ENCODE results near the gene CPAMD8.

CPAMD8 gene

GRCh38 chr19:16895467-16896145 is 131.0 kb downstream of the CPAMD8 start:
- Histone ChIP-seq H3K27ac (ENCODE audit: low read depth, low read length) (no peak overlapping the region), H3K9ac (ENCODE audit: low read length) (no peak overlapping the region), H3K36me3 (ENCODE audit: insufficient read depth, low read length) (no peaks in the 10 kb centered on the region), H3K9me3 (ENCODE audit: low read length) (no peaks in the 10 kb centered on the region), H3K4me1 (ENCODE audit: insufficient read depth, low read length) (no peaks in the 10 kb centered on the region), H3K27me3 (ENCODE audit: control insufficient read depth in 1 of 2, insufficient read depth in 2 of 2, low read length in 2 of 2) (peaks cover 0 to 18% of the 10 kb centered on the region in 2 donors), H3K4me3 (ENCODE audit: low read depth in 1 of 2, low read length in 2 of 2) (no peak overlapping the region)

GRCh38 chr19:16894080-16894479 is 132.5 kb downstream of the CPAMD8 start:
- Histone ChIP-seq H3K9me3 (ENCODE audit: low read length) (no peaks in the 10 kb centered on the region), H3K36me3 (ENCODE audit: insufficient read depth, low read length) (no peaks in the 10 kb centered on the region), H3K9ac (ENCODE audit: low read length) (no peak overlapping the region), H3K4me1 (ENCODE audit: insufficient read depth, low read length) (no peaks in the 10 kb centered on the region), H3K27me3 (ENCODE audit: control insufficient read depth in 1 of 2, insufficient read depth in 2 of 2, low read length in 2 of 2) (peaks cover 0 to 21% of the 10 kb centered on the region in 2 donors), H3K27ac (ENCODE audit: low read depth, low read length) (no peak overlapping the region), H3K4me3 (ENCODE audit: low read depth in 1 of 2, low read length in 2 of 2) (no peak overlapping the region)

GRCh38 chr19:16893686-16893989 is 133.0 kb downstream of the CPAMD8 start:
- Histone ChIP-seq H3K27me3 (ENCODE audit: control insufficient read depth in 1 of 2, insufficient read depth in 2 of 2, low read length in 2 of 2) (peaks cover 0 to 26% of the 10 kb centered on the region in 2 donors), H3K9ac (ENCODE audit: low read length) (no peak overlapping the region), H3K4me1 (ENCODE audit: insufficient read depth, low read length) (no peaks in the 10 kb centered on the region), H3K4me3 (ENCODE audit: low read depth in 1 of 2, low read length in 2 of 2) (no peak overlapping the region), H3K27ac (ENCODE audit: low read depth, low read length) (no peak overlapping the region), H3K9me3 (ENCODE audit: low read length) (no peaks in the 10 kb centered on the region), H3K36me3 (ENCODE audit: insufficient read depth, low read length) (no peaks in the 10 kb centered on the region)

- Histone ChIP-seq H3K27me3 (ENCODE audit: control insufficient read depth in 1 of 2, insufficient read depth in 2 of 2, low read length in 2 of 2) (peaks cover 0 to 27% of the 10 kb centered on the region in 2 donors), H3K9ac (ENCODE audit: low read length) (no peak overlapping the region), H3K4me1 (ENCODE audit: insufficient read depth, low read length) (no peaks in the 10 kb centered on the region), H3K27ac (ENCODE audit: low read depth, low read length) (no peak overlapping the region), H3K36me3 (ENCODE audit: insufficient read depth, low read length) (no peaks in the 10 kb centered on the region), H3K9me3 (ENCODE audit: low read length) (no peaks in the 10 kb centered on the region), H3K4me3 (ENCODE audit: low read depth in 1 of 2, low read length in 2 of 2) (no peak overlapping the region)
These were observed 133.5 kb downstream of the CPAMD8 start for GRCh38 chr19:16892868-16893685.

- peaks cover 0 to 33% of the 10 kb centered on the region in 2 donors for H3K27me3 ChIP-seq (ENCODE audit: control insufficient read depth in 1 of 2, insufficient read depth in 2 of 2, low read length in 2 of 2)
- H3K9ac ChIP-seq (ENCODE audit: low read length), result no peak overlapping the region
- H3K9me3 ChIP-seq (ENCODE audit: low read length), result no peaks in the 10 kb centered on the region
- no peak overlapping the region for H3K4me3 ChIP-seq (ENCODE audit: low read depth in 1 of 2, low read length in 2 of 2)
- no peaks in the 10 kb centered on the region for H3K4me1 ChIP-seq (ENCODE audit: insufficient read depth, low read length)
- H3K36me3 ChIP-seq (ENCODE audit: insufficient read depth, low read length), result no peaks in the 10 kb centered on the region
- no peak overlapping the region for H3K27ac ChIP-seq (ENCODE audit: low read depth, low read length)
These were observed 134.2 kb downstream of the CPAMD8 start for GRCh38 chr19:16892436-16892835.

- no peaks in the 10 kb centered on the region for H3K4me1 ChIP-seq (ENCODE audit: insufficient read depth, low read length)
- no peak overlapping the region for H3K9ac ChIP-seq (ENCODE audit: low read length)
- H3K27ac ChIP-seq (ENCODE audit: low read depth, low read length), result no peak overlapping the region
- H3K27me3 ChIP-seq (ENCODE audit: control insufficient read depth in 1 of 2, insufficient read depth in 2 of 2, low read length in 2 of 2), result peaks cover 0 to 33% of the 10 kb centered on the region in 2 donors
- no peaks in the 10 kb centered on the region for H3K36me3 ChIP-seq (ENCODE audit: insufficient read depth, low read length)
- no peaks in the 10 kb centered on the region for H3K9me3 ChIP-seq (ENCODE audit: low read length)
- H3K4me3 ChIP-seq (ENCODE audit: low read depth in 1 of 2, low read length in 2 of 2), result no peak overlapping the region
These were observed 134.8 kb downstream of the CPAMD8 start for GRCh38 chr19:16891696-16892382.

- Histone ChIP-seq H3K36me3 (ENCODE audit: insufficient read depth, low read length) (no peaks in the 10 kb centered on the region), H3K27me3 (ENCODE audit: control insufficient read depth in 1 of 2, insufficient read depth in 2 of 2, low read length in 2 of 2) (peaks cover 0 to 24% of the 10 kb centered on the region in 2 donors), H3K4me1 (ENCODE audit: insufficient read depth, low read length) (no peaks in the 10 kb centered on the region), H3K27ac (ENCODE audit: low read depth, low read length) (no peak overlapping the region), H3K4me3 (ENCODE audit: low read depth in 1 of 2, low read length in 2 of 2) (no peak overlapping the region), H3K9ac (ENCODE audit: low read length) (no peak overlapping the region), H3K9me3 (ENCODE audit: low read length) (no peaks in the 10 kb centered on the region)
These were observed 136.0 kb downstream of the CPAMD8 start for GRCh38 chr19:16890461-16891184.

GRCh38 chr19:16889883-16890460 is 136.6 kb downstream of the CPAMD8 start:
- H3K27me3 ChIP-seq (ENCODE audit: control insufficient read depth in 1 of 2, insufficient read depth in 2 of 2, low read length in 2 of 2), result peaks cover 0 to 22% of the 10 kb centered on the region in 2 donors
- no peak overlapping the region for H3K9ac ChIP-seq (ENCODE audit: low read length)
- no peaks in the 10 kb centered on the region for H3K36me3 ChIP-seq (ENCODE audit: insufficient read depth, low read length)
- H3K4me3 ChIP-seq (ENCODE audit: low read depth in 1 of 2, low read length in 2 of 2), result no peak overlapping the region
- H3K27ac ChIP-seq (ENCODE audit: low read depth, low read length), result no peak overlapping the region
- H3K4me1 ChIP-seq (ENCODE audit: insufficient read depth, low read length), result no peaks in the 10 kb centered on the region
- no peaks in the 10 kb centered on the region for H3K9me3 ChIP-seq (ENCODE audit: low read length)

- H3K27ac ChIP-seq (ENCODE audit: low read depth, low read length), result no peak overlapping the region
- peaks cover 0 to 21% of the 10 kb centered on the region in 2 donors for H3K27me3 ChIP-seq (ENCODE audit: control insufficient read depth in 1 of 2, insufficient read depth in 2 of 2, low read length in 2 of 2)
- no peaks in the 10 kb centered on the region for H3K9me3 ChIP-seq (ENCODE audit: low read length)
- H3K9ac ChIP-seq (ENCODE audit: low read length), result no peak overlapping the region
- H3K4me1 ChIP-seq (ENCODE audit: insufficient read depth, low read length), result no peaks in the 10 kb centered on the region
- H3K36me3 ChIP-seq (ENCODE audit: insufficient read depth, low read length), result no peaks in the 10 kb centered on the region
- H3K4me3 ChIP-seq (ENCODE audit: low read depth in 1 of 2, low read length in 2 of 2), result no peak overlapping the region
These were observed 137.2 kb downstream of the CPAMD8 start for GRCh38 chr19:16889366-16889882.

- Histone ChIP-seq H3K27me3 (ENCODE audit: control insufficient read depth in 1 of 2, insufficient read depth in 2 of 2, low read length in 2 of 2) (peaks cover 0 to 15% of the 10 kb centered on the region in 2 donors), H3K9me3 (ENCODE audit: low read length) (no peaks in the 10 kb centered on the region), H3K36me3 (ENCODE audit: insufficient read depth, low read length) (no peaks in the 10 kb centered on the region), H3K9ac (ENCODE audit: low read length) (no peak within 1 kb of the TSS), H3K27ac (ENCODE audit: low read depth, low read length) (no peak within 1 kb of the TSS), H3K4me3 (ENCODE audit: low read depth in 1 of 2, low read length in 2 of 2) (no peak within 1 kb of the TSS), H3K4me1 (ENCODE audit: insufficient read depth, low read length) (no peaks in the 10 kb centered on the region)
These were observed 137.8 kb downstream of the CPAMD8 start, which contains the start of gene F2RL3 for GRCh38 chr19:16888629-16889365. TSS of gene F2RL3 (plus strand) at chr19:16888999. CDS start at chr19:16889190, 191 bp downstream.
